ENCODE results near the gene NEGR1. TPM values are rescaled to one million over a fixed set of nuclear protein-coding genes. Genes with fewer than 3 reads are reported as not detected.

NEGR1 gene
- total RNA-seq, 1 experiment from 2014 or later = 0.05 TPM

- H2AFZ ChIP-seq (ENCODE audit: low read depth, low read length, poor library complexity, severe bottlenecking) = no peak overlapping the region
- DNase-seq (ENCODE audit: low read depth, low spot score) (no peak), ATAC-seq (no peak)
- no peak overlapping the region for H3K4me2 ChIP-seq (ENCODE audit: low read length)
- TF ChIP-seq MAX (IDR thresholded peaks at IDR 0.05) (no peak), CTCF (IDR thresholded peaks at IDR 0.05 in 2 of 3, conservative IDR thresholded peaks at IDR 0.05 in 1 of 3; ENCODE audit: borderline replicate concordance in 1 of 3, insufficient read depth in 1 of 3, low read depth in 2 of 3, low read length in 2 of 3) (no peak), JUND (IDR thresholded peaks at IDR 0.05) (no peak), SIN3A (IDR thresholded peaks at IDR 0.05; ENCODE audit: low read depth) (no peak), ZFX (IDR thresholded peaks at IDR 0.05) (no peak), POLR2A (IDR thresholded peaks at IDR 0.05; ENCODE audit: borderline replicate concordance, extremely low read depth, insufficient read depth, insufficient read length) (no peak), TCF7L2 (IDR thresholded peaks at IDR 0.05; ENCODE audit: borderline replicate concordance, extremely low read depth, insufficient read depth, insufficient read length) (no peak), CBX3 (IDR thresholded peaks at IDR 0.05; ENCODE audit: low read depth) (no peak), SRF (IDR thresholded peaks at IDR 0.05; ENCODE audit: low read depth) (no peak), SP1 (IDR thresholded peaks at IDR 0.05; ENCODE audit: low read depth) (no peak), ZNF274 (IDR thresholded peaks at IDR 0.05; ENCODE audit: low read depth, low read length) (no peak), EZH2 (IDR thresholded peaks at IDR 0.05) (no peak), ZBTB33 (IDR thresholded peaks at IDR 0.05; ENCODE audit: extremely low read depth, insufficient replicate concordance, low read length) (no peak), POLR2AphosphoS5 (IDR thresholded peaks at IDR 0.05; ENCODE audit: low read depth, low read length) (no peak), ATF3 (IDR thresholded peaks at IDR 0.05) (no peak), EZH2phosphoT487 (IDR thresholded peaks at IDR 0.05; ENCODE audit: borderline replicate concordance) (no peak)
- H3K9ac ChIP-seq (ENCODE audit: low read length) = no peak overlapping the region
- no peaks in the 10 kb centered on the region for H4K20me1 ChIP-seq (ENCODE audit: insufficient read depth)
- no peak overlapping the region for H3K4me3 ChIP-seq (replicated peaks in 1 of 2; ENCODE audit: low read depth in 1 of 2, low read length in 2 of 2)
- H3K27ac ChIP-seq (ENCODE audit: low read depth, low read length) = no peak overlapping the region
- H3K36me3 ChIP-seq (ENCODE audit: control insufficient read depth in 1 of 2, insufficient read depth in 2 of 2, low read length in 2 of 2) = no peaks in the 10 kb centered on the region
- ChIA-PET RAD21 (ENCODE audit: low non-redundant PET in 1 of 2, low total read pairs in 2 of 2, uncharacterized antibody in 2 of 2, unreplicated experiment in 2 of 2) (no interaction called here), POLR2A (no interaction called here), CTCF (no interaction called here)
- H3K4me1 ChIP-seq (ENCODE audit: control insufficient read depth in 1 of 2, insufficient read depth in 2 of 2, low read length in 2 of 2) = no peaks in the 10 kb centered on the region
- intact Hi-C loops (cut with micrococcal nuclease) = no loop called here
- BruUV-seq (replicated peaks) = no TSS peak
- H3K79me2 ChIP-seq (ENCODE audit: insufficient read depth, low read length) = no peaks in the 10 kb centered on the region
- no peaks in the 10 kb centered on the region for H3K27me3 ChIP-seq (ENCODE audit: insufficient read depth, low read length)
- H3K9me3 ChIP-seq (ENCODE audit: control insufficient read depth in 1 of 2, insufficient read depth in 1 of 2, low read depth in 1 of 2, low read length in 2 of 2) = peaks cover 0 to 10% of the 10 kb centered on the region in 2 experiments; a peak in 1 of 4 replicates
- no peaks in the 10 kb centered on the region for H3K9me2 ChIP-seq (ENCODE audit: insufficient read depth)
Observed at GRCh38 chr1:71589005-71589404, 693.3 kb downstream of the NEGR1 start.
